C4-2B (cell line): Measurements from ENCODE around the gene HOXC9.

ENCODE experiments used
- H3K27ac ChIP-seq: fragments of 450-650 bp; 2 replicates; pipeline ENCODE4 v1.5.1; 2017
- ZFX ChIP-seq: fragments of 450-650 bp; IDR thresholded peaks from 2 replicates; pipeline ENCODE4 v1.6.1; 2017
- TF ChIP-seq, protein P1 (sequence below): fragments of 450-650 bp; conservative IDR thresholded peaks from 2 replicates; pipeline ENCODE4 v1.5.1; 2017; ENCODE audit warnings: mild to moderate bottlenecking

HOXC9 gene

DNA sequence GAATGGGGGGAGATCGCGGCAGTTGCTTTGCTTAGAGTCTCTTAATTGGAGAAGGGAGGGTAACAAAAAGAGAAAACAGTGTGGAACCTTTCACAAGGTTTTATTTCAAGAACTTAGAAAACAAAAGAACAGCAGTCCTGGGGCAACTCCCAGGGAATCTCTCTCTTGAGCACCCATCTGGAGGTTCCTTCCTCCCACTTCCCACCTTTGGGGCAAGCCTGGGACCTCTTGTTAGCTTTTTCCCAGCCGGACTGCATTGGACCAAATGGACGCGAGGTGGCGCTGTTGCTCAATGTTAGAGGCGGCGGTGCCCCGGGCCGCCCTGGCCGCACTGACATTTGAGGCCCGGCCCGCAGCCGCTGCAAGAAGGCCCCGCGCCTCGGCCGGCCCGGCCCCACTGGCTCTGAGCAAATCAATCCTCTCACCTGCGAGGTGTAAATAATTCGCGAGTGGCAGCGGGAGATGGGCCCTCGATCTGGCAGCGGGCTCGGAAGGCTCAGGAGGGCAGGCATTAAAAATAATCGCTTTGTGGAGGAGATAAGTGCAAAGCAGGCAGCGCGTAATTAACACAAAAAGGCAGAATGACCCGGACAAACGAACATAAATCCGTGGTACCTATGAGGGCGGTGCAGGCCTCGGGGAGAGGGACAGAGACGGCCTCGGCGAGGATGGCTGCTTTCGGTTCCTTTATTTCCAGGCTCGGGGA is 6.0 kb downstream of the HOXC9 start:
- H3K27ac ChIP-seq: no peak overlapping the region
- TF ChIP-seq ZFX: no peak; the same call in 1 of the 2 replicates
- TF ChIP-seq, protein P1, sequence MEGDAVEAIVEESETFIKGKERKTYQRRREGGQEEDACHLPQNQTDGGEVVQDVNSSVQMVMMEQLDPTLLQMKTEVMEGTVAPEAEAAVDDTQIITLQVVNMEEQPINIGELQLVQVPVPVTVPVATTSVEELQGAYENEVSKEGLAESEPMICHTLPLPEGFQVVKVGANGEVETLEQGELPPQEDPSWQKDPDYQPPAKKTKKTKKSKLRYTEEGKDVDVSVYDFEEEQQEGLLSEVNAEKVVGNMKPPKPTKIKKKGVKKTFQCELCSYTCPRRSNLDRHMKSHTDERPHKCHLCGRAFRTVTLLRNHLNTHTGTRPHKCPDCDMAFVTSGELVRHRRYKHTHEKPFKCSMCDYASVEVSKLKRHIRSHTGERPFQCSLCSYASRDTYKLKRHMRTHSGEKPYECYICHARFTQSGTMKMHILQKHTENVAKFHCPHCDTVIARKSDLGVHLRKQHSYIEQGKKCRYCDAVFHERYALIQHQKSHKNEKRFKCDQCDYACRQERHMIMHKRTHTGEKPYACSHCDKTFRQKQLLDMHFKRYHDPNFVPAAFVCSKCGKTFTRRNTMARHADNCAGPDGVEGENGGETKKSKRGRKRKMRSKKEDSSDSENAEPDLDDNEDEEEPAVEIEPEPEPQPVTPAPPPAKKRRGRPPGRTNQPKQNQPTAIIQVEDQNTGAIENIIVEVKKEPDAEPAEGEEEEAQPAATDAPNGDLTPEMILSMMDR: peak; percentile 94

DNA sequence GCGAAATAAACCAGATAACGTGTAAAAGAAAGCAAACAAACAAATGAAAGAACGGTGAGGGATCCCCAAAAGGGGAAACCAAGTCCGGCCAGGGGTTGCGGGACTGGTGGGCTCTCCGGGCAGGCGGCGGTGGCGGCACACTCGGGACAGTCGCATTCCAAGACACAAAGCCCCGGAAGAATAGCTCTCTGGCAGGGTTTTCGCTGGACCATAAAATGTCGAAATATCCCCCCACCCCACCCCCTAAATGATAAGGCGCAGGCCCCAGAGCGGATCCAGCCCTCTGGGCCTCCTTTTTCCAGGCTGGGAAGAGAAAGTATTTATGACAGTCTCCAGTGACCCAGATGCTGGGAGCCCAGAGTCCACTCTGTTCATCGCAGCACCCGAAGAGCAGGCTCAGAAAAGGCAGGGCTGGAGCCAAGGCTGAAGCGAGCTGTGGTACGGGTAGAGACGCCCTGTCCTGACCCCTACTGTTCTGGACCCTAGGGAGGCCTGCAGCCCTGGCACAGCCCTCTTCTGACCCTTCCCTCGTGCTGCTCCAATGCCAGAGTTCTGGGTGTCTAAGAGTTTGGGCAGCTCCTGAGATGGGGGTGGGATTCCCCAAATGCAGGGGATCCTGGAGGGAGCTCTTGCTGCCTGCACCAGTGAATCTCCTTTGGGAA is 6.7 kb downstream of the HOXC9 start:
- no peak for TF ChIP-seq ZFX
- TF ChIP-seq, protein P1: no peak
- H3K27ac ChIP-seq: no peak overlapping the region

GRCh38 chr12:54007538-54008259 is 7.7 kb downstream of the HOXC9 start:
- no peak for TF ChIP-seq ZFX
- TF ChIP-seq, protein P1: no peak
- no peak overlapping the region for H3K27ac ChIP-seq

DNA sequence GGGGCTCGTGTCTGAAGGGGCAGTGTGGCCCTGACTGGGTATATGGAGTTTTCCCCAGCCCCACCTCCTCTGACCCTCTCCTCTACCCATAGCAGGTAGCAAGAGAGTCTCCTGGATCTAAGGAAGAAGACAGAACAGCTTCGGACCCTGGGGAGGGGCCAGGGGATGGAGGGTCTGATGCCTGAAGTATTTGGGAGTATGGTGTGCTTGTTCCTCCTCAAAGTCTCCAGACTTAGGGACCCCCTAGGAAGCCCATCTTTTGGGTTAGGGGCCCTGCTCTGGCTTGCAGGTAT is 8.2 kb downstream of the HOXC9 start:
- TF ChIP-seq, protein P1: no peak
- no peak for TF ChIP-seq ZFX
- no peak overlapping the region for H3K27ac ChIP-seq

- TF ChIP-seq, protein P1: peak; percentile 16; the same call in 1 of the 2 replicates
- TF ChIP-seq ZFX: no peak
- H3K27ac ChIP-seq: peak overlapping the region; percentile 49
Observed at GRCh38 chr12:54009171-54010052, 9.5 kb downstream of the HOXC9 start.

DNA sequence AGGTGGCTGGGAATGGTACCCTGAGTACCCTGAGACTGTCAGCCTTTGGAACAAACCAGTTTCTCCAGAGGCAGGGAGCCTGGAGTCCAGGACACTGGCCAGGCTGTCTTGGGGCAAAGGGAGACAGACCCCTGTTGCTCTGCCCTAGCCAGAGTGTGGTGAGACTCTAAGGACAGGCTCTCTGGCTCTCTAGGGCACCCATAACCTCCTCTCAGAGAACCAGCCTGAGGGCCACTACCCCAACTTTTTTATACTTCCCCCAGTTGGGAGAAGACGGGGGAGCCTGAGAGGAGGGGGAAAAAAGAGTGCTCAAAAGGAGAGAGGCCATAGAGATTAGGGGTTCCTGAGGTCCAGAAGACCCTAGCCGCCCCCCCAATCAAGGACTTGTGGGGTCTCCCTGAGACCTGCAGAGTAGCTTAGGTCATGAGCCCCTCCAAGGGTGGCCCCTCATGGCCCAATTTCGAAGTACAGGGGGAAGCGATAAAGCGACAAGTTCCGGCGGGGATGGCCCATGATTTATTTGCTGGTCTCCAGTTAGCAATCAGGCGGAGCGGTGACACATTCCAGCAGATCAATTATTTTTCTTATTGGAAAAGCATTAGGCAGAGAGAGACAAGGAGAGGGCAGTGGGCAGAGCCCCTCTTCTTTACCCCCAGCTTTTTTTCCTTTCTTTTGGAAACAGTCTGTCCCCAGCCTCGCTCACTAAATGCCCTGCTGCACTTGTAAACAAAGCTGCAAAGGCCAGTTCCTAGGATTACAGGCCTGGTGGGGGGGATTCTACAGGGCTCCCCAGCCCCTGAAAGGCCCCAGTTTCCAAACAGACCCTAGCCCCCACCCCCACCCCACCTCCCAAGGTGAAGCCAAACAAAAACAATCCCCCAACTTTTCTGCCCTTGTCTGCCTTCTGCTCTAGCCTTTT is 10.4 kb downstream of the HOXC9 start:
- peak overlapping the region; percentile 15; the same call in 1 of the 2 replicates for H3K27ac ChIP-seq
- TF ChIP-seq, protein P1: no peak
- TF ChIP-seq ZFX: no peak
